GM19455 (cell line): Measurements from ENCODE around the gene TMEM161A.
"Not testable (repeated sequence)": the region's sequence is repeated elsewhere in the genome, so short reads cannot be mapped to it uniquely, and the experiment has no call there.

Experiments used
- ATAC-seq: cut with Tn5 transposase; IDR thresholded peaks from one replicate; pipeline ENCODE4 v1.9.1; 2021; ENCODE audit not compliant: unreplicated experiment

The TMEM161A gene

GRCh38 chr19:19122902-19123301, 15.4 kb downstream of the TMEM161A start:
- no peak for ATAC-seq

- no peak for ATAC-seq
These were observed 16.9 kb downstream of the TMEM161A start for GRCh38 chr19:19121371-19121770.

DNA sequence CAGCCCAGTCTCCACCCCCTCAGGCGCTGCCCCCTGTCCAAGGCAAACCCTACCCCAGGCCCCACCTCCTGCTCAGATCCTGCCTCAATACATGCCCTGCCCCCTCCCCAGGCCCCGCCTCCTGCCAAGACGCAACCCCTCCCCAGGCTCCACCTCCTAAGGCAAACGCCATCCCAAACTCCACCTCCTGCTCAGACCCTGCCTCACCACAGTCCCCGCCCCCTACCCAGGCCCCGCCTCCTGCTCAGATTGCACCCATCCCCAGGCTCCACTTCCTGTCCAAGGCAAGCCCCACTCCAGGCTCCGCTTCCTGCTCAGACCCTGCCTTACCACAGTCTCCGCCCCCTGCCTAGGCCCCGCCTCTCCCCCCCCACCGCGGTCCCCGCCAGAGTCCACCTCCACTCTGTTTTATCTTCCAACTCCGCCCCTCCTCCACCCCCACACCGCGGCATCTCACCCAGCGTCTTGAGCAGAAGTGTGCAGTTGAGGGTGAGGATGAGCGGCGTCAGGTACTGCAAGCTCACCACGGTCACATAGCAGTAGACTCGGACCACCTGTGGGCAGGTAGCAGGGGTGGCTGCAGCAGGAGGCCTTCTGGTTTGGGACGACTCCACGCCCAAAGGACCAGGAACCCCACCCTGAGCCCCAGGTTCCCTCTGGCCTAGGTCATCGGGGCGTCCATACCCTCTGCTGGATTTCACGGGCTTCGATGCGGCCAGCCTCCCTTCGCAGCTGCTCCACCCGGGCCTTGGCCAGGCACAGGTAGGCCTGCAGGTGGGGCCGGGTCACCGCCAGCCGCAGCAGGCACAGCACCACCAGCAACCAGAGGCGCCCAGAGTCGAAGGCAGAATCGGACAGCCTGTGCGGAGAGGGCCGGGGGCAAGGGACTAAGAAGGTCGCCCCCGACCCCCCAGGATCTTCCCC, 17.7 kb downstream of the TMEM161A start:
- ATAC-seq = no peak

DNA sequence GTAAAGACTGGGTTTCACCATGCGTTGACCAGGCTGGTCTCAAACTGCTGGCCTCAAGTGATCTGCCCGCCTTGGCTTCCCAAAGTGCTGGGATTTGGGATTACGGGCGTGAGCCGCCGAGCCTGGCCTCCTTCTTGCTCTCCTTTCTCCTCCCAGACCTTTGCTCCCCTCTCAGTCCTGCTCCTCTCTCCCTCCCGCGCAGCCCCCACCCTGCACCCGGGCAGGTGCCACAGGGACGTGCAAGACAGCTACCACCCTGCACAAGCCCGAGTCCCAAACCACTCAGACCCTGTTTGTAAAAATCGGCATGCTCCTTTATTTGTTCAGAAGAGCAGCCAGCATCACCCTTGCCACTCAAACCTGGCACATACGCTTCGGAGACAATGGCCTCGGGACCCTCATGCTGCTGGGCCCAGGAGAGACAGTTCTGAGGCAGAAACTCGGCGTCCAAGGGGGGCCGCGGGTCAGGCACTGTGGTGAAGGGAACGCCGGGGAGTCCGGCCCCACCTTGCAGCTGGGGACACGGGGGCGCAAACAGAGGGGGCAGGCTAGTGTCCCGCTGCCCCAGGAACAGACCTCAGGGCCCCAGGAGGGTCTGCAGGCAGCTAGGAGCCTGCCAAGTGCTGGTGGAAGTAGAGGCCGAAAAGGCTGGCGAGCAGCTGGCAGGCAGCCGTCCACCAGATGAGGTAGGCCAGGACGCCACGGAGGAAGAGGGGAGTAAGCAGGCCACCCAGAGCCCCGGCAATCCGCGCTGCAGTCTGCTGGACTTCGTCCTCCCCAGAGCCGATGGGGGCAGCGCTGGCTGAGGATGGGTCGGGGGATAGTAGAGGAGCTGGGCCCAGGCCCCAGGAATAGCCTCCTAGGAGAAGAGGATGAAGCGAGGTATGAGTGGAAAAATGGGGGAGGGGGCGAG, 18.7 kb downstream of the TMEM161A start:
- ATAC-seq = no peak

- no peak for ATAC-seq
These were observed 22.3 kb downstream of the TMEM161A start for GRCh38 chr19:19115954-19116353.

- no peak for ATAC-seq
These were observed 25.1 kb downstream of the TMEM161A start for GRCh38 chr19:19113040-19113626.

- ATAC-seq = no peak
These were observed 26.2 kb downstream of the TMEM161A start for GRCh38 chr19:19111967-19112580.

GRCh38 chr19:19111136-19111835, 27.0 kb downstream of the TMEM161A start:
- no peak for ATAC-seq

GRCh38 chr19:19110410-19111135, 27.7 kb downstream of the TMEM161A start:
- ATAC-seq = no peak

DNA sequence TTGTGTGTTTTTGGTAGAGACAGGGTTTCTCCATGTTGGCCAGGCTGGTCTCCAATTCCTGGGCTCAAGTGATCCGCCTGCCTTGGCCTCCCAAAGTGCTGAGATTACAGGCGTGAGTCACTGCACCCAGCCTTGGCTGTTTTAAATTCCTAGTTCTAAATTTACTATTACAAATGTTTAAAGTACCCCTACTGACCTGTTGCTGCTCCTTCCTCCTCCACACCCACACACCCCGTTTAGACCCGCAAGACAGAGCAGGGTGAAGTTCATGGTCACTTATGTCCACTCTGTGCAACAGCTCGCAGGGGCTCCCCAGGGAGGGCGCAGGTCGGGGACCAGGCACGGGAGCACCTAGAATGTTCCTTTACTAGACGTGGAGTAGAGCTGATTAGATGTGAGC, 28.7 kb downstream of the TMEM161A start:
- ATAC-seq = no peak

GRCh38 chr19:19107654-19108053, 30.6 kb downstream of the TMEM161A start:
- ATAC-seq = no peak

DNA sequence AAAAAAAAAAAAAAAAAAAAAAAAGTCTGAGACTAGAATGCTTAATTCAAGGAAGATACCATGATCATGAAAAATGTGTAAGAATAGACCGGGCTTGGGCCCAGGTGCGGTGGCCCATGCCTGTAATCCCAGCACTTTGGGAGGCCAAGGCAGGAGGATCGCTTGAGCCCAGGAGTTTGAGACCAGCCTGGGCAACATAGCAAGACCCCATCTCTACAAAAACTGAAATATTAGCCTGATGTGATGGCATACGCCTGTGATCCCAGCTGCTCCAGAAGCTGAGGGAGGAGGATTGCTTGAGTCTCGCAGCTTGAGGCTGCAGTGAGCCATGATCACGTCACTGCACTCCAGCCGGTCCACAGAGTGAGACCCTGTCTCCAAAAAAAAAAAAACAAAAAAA, 31.3 kb downstream of the TMEM161A start:
- ATAC-seq = not testable (repeated sequence)

DNA sequence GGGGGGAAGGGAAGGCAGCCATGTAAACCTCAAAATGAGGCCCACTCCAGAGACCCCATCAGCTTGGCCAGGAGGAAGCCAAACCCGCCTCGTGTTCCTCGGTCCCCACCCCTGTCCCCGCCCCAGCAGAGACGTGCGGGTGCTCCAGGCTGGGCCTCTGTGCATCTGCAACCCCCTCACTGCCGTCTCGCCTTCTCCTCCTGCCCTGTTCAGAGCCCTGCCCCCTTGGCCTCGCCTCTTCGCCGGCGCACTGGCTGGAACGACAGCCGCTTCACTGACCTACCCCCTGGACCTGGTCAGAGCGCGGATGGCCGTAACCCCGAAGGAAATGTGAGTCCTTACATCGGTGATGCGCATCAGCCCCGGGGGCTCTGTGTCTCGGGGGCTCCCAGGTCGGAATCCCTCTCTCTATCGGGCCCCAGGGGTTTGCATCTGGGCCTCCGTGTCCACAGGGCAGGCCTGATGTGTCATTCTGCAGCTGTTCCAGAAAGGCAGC, 32.2 kb downstream of the TMEM161A start:
- no peak for ATAC-seq

- ATAC-seq = no peak
These were observed 32.8 kb downstream of the TMEM161A start for GRCh38 chr19:19105365-19106055.

GRCh38 chr19:19103167-19103566, 35.1 kb downstream of the TMEM161A start:
- ATAC-seq = no peak

DNA sequence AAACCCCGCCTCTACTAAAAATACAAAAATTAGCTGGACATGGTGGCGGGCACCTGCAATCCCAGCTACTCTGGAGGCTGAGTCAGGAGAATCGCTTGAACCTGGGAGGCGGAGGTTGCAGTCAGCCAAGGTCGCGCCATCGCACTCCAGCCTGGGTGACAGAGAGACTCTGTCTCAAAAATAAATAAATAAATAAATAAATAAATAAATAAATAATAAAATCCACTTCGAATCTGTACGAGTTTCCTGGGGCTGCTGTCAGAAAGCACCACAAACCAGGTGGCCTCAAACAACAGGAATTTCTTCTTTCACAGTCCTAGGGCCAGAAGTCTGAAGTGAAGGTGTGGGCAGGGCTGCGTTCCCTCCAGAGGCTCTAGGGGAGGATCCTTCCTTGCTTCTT, 35.7 kb downstream of the TMEM161A start:
- not testable (repeated sequence) for ATAC-seq

GRCh38 chr19:19101540-19101939, 36.7 kb downstream of the TMEM161A start:
- ATAC-seq = no peak

GRCh38 chr19:19098703-19099632, 39.3 kb downstream of the TMEM161A start:
- no peak for ATAC-seq
